ENCODE measurements around the gene GADD45G.

The GADD45G gene

GRCh38 chr9:89625721-89626687 lies 21.2 kb downstream of the GADD45G start:
- TF ChIP-seq CTCF (IDR thresholded peaks at IDR 0.05; ENCODE audit: insufficient read depth, missing control alignments) = no peak
- FAIRE-seq (no peak), DNase-seq (ENCODE audit: insufficient read length, low spot score) (no peak)

GRCh38 chr9:89626741-89627265 lies 22.0 kb downstream of the GADD45G start:
- DNase-seq (ENCODE audit: insufficient read length, low spot score) (no peak), FAIRE-seq (no peak)
- no peak for TF ChIP-seq CTCF (IDR thresholded peaks at IDR 0.05; ENCODE audit: insufficient read depth, missing control alignments)

GRCh38 chr9:89628601-89629000 lies 23.8 kb downstream of the GADD45G start:
- no peak for TF ChIP-seq CTCF (IDR thresholded peaks at IDR 0.05; ENCODE audit: insufficient read depth, missing control alignments)
- no peak for DNase-seq (ENCODE audit: insufficient read length, low spot score)
- FAIRE-seq = no peak

DNA sequence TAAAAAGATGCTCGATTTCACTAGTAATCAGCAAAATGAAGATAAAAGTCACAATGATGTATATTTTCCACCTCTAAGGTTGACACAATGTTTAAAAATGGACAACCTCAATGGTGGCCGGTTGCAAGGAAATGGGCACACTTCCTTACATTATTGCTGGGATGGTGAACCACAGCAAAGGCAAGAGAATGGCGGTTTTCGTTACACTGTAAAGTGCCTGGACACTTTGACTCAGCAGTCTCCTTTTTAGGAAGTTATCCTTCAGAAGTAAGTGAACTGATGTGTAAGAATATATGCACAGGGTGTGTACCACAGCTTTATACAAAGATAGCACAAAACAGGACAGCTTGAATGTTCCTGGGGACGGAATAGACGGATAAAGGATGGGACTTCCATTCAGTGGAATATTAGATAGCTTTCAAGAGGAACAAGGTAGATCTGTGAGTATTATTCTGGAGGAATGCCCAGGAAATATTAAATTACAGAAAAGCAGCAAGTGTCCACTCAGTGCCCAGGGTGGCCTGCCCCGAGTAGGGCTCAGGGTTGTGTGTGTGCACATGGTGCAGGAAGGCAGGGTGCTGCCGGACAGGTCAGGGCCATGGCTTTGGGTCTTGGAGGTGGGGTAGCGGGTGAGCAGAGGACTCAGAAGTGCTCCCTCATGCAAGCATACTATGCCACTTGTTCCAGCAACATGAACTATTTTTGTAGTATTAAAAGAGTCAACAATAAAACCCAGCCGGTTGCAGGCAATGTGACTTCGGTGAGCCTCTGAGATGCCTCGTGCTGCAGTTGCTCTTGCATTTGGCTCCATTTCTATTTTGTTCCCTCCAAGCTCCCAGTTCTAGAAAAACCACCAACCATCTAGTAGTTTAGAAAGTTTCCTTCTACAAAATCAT lies 24.5 kb downstream of the GADD45G start:
- no peak for TF ChIP-seq CTCF (IDR thresholded peaks at IDR 0.05; ENCODE audit: insufficient read depth, missing control alignments)
- FAIRE-seq = no peak
- DNase-seq (ENCODE audit: insufficient read length, low spot score) = no peak

DNA sequence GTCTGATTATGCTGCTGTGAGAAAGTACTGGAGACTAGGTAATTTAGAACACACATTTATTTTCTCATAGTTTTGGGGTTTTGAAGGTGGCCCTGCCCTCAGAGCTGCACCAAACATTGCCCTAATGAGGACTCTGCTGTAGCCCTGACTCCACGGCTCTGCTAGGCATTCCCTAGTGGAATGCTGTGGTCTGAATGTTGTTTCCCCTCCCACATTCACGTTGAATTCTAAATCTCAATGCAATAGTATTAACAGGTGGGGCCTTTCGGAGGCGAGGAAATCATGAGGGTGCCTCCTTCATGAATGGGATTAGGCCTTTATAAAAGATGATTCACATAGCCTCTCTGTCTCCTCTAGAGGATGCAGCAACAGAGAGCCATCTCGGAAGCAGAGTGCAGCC lies 25.7 kb downstream of the GADD45G start:
- TF ChIP-seq CTCF (IDR thresholded peaks at IDR 0.05; ENCODE audit: insufficient read depth, missing control alignments) = no peak
- FAIRE-seq = no peak
- DNase-seq (ENCODE audit: insufficient read length, low spot score) = no peak

GRCh38 chr9:89631384-89631783 lies 26.6 kb downstream of the GADD45G start:
- TF ChIP-seq CTCF (IDR thresholded peaks at IDR 0.05; ENCODE audit: insufficient read depth, missing control alignments) = no peak
- DNase-seq (ENCODE audit: insufficient read length, low spot score) (no peak), FAIRE-seq (no peak)

Measured in D721Med (cell line).